Stimulated activated CD8-positive, alpha-beta memory T cell treated with anti-CD3 and anti-CD28 coated beads, Interleukin-4, amount 100 ng/mL, for 48 hours (primary cell): Measurements from ENCODE around the gene CREB3.

Source experiments
- DNase-seq: peaks from one replicate; pipeline ENCODE4 v3.0.0-alpha.2; 2020

The CREB3 gene

DNA sequence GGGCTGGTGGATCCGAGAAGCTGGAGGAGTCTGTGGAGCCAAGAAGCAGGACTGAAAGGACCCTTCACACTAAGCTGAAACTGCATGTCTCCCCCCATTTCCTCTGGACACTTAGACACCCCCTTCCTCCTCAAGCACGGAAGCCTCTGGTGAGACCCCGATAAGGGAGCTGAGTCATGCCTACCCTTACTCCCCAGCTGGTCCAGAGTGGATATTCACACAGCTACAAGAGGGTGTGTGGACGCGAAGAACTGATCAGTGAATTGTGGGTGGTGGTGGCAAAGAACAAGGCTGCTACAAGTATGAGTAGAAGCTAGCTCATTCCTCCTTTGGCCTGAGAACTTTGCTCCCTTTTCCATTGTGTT is 4.8 kb upstream of the CREB3 start:
- DNase-seq = no peak

DNA sequence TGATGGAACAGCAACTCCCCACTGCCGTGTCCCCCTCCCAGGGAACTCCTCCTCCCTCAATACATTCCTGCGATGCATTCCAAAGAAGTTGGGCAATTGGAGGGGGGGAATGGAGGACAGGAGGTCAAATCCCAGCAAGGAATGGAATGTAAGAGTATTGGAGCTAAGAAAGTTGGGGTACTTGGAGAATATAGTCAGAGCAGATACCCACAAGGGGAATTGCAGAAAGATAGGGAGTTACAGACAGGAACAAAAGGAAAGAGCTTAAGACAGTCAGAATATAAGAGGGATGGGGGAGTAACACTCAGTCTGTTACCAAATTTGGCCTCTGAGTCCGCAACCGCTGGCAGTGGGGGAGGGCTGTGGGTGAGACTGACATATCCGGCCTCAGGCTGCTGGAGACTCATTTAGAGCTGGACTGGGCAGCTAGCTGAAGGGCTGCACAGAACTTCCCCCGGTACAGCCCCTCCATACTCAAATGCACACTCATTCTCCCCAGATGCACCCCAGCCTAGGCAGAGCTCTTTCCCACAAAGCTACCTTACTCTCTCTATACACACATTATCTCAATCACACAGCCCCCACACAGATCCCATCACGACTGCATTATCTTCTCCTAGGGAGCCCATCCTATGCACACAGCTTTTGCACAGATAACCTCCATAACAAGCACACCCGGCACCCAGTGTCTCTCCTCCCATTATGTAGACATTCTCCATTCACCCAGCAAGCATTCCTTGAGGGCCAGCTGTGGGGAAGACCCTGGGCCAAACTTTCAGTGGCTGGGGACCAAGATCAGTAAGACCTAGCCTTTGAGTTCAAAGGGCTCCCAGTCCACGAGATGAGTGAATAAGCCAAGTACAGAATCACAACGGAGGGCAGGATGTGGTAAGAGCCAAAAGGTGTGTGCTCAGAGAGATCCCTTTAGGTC is 4.2 kb upstream of the CREB3 start:
- peak; percentile 75 for DNase-seq

DNA sequence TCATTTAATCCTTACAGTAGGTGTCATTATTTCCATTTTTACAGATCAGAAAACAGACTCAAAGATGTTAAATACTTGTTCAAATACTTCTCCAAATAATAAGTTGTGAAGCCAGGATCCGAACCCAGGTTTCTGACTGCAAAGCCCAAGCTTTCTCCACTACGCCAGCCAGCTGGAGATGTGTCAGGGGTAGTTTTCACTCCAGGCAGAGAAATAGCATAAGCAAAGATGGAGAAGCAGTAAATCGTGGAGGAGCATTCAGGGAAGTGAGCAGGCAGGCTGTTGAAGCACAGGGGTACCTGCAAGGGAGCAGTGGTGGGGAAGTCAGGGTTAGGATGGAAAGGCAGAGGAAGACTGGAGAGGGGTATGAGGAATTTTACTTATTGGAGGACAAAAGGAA is 3.4 kb upstream of the CREB3 start:
- no peak for DNase-seq

DNA sequence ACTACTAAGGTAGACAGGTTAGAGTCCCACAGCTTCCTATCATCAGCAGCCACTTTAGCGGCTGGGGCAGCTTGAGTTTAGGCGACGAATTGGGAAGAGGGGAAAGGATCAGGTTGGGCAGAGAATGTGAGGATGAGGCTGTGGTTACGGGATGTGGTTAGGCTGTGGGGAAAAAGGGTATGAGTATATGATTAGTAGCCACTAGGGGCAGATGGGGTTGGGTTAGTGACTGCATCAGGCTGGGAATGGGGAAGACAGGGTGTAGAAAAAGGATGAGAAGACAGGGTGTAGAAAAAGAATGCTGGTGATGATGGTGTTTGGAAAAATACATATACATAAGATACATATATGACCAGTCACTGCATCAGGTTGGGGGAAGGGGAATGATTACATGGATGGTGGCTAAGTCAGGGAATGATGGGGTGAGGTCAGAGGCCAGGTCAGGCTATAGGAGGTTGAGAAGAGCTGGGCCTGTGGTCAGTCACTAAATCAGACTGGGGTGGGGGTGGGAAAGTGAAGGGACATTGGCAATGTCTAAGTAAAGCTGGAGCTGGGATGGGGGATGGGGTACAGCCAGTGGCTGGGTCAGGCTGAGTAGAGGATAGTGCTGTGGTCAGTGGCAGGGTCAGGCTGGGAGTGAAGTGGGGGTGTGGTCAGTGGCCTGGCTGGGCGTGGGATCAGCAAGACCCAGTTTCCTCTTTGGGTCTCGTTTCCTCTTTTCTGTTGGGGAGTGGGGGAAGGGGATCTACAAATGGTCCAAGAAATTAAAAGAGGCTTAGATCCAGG is 2.6 kb upstream of the CREB3 start:
- peak; percentile 41 for DNase-seq

DNA sequence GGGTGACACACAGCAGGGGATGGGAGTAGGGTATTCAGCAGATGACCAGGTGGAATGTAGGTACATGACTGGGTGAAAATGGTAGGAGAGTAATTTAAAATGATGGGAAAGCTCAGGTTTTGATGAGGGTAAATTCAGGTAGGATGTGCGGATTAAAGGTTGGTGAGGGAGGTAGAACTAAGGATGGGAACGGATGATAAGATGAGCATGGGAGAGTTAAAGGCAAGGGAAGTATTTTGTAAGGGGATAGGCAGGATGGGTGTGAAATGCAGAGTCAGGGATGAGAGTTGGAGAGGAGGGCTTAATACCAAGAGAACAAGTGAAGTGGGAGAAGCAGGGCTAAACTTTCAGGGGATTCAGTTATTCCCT is 2.0 kb upstream of the CREB3 start:
- DNase-seq = no peak

DNA sequence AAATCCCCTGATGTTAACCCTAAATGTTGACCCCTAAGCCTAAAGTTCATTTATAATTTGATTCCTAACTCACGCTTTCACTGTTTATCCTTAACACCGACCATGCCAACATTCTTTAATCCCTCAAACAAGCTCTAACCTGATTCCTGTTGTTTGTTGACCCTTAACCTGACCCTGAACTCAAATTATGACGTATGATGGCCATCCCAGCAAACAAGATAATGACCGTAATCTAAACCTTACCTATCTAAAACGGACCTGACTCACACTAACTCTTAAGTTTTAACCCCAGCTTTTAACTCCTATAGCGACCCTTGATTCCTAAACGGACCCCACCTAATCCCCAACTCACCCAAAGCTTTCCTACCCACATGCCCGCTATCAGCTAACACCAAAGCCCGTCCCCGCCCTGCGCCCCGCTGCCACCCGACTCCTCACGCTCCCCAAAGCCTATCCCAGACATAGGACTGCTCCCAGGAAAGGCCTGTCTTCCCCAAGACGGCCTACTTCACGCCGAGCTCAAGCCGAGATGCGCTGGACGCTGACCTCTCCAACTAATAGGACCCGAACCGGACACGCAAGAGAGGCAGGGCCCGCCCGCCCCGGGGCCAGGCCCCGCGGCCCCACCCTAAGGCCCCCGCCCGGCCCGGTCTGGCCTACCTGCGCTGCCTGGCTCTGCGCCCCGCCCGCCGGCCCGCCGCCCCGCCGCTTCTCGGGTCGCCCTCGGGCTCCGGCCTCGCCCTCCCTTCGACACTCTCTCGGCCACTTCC is 866 bp upstream of the CREB3 start:
- no peak for DNase-seq

DNA sequence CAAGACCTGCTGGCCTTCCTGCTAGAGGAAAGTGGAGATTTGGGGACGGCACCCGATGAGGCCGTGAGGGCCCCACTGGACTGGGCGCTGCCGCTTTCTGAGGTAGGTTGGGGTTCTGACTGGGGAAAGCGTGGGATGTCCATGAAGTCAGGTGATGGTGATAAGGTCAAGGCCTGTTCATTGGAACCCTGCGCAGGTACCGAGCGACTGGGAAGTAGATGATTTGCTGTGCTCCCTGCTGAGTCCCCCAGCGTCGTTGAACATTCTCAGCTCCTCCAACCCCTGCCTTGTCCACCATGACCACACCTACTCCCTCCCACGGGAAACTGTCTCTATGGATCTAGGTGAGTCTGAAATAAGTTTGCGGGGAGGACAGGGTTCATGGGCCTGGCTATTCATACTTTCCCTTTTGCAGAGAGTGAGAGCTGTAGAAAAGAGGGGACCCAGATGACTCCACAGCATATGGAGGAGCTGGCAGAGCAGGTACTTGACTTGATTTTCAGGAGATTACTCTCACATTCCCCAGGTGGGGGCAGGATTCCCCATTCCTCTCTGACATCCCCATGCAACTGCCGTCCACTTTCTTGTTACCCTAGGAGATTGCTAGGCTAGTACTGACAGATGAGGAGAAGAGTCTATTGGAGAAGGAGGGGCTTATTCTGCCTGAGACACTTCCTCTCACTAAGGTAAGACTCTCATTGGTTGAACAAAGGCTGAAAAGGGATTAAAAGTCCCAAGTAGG is 505 bp downstream of the CREB3 start:
- DNase-seq = peak; percentile 61

DNA sequence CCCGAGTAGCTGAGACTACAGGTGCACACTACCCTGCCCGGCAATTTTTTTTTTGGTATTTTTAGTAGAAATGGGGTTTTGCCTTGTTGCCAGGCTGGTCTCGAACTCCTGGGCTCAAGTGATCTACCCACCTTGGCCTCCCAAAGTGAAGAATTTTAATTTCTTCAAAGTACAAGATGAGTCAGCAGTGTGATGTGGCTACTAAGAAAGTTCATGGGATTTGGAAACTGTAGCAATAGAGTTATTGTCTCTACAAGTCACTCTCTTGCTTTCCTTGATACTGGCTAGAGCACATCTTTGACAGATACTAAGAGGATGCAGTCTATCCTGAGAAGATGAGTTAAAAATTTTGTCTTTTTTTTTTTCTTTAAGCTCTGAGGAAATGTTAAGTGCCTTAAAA is 1.6 kb downstream of the CREB3 start:
- DNase-seq = no peak

DNA sequence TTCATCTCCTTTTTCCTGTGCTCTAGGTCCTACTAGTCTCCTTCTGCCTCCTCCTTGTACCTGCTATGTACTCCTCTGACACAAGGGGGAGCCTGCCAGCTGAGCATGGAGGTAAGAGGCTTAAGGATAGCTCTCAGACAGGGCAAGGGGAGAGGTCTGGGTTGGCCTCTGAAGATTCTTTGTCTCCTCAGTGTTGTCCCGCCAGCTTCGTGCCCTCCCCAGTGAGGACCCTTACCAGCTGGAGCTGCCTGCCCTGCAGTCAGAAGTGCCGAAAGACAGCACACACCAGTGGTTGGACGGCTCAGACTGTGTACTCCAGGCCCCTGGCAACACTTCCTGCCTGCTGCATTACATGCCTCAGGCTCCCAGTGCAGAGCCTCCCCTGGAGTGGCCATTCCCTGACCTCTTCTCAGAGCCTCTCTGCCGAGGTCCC is 3.8 kb downstream of the CREB3 start:
- peak; percentile 69 for DNase-seq

DNA sequence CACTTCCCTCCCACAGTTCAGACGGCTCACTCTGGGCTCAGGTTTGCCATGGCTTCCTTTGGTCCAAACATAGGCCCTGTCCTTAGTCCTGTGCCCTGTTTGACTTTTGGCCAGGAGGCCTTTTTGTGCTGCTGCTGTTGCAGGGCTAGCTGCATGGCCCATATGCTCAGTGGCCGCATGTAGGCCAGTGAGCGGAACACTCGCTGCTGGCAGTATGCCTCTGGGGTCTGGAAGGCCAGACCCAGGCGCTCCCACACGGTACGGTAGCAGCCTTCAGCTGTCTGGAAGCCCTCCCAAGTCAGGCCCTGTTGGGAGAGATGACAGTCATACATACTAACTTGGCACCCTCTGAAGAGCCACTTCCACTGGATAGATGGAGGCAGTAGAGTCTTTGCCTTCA is 4.7 kb downstream of the CREB3 start:
- no peak for DNase-seq

DNA sequence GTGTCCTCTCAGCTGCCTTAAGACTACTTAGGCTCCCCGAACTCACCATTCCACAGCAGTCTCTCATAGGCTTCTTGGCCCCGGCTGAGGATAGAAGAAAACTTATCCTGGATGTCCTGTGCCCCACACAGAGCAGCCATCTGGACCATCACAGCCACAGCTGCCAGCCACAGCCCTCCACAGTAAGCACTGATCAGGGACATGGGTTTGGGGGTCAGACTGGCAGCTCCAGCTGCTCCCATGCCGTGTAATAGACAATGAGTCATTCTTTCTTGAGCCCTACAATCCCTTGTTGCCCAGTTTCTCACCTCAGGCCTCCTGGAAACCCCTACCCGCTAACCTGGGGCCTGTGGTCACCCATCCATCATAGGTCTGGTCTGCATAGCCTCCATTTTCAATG is 5.7 kb downstream of the CREB3 start:
- no peak for DNase-seq

DNA sequence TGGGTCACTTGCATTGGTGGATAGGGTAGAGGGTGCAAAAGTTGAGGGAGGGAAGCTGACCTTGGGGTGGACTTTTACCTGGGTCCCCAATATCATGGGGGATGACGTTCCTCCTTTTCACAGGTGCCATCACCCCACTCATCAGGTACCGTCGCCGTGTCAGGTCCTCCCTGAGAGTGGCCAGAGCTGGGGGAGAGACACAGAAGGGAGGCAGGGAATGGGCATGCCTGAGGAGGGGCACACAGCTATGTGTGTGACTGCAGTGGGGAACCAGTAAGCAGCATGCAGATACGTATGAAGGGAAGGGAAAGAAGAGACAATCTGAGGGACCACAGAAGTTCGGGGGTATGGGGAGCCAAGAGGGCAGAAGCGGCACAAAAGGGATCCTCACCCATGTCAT is 6.5 kb downstream of the CREB3 start:
- no peak for DNase-seq

DNA sequence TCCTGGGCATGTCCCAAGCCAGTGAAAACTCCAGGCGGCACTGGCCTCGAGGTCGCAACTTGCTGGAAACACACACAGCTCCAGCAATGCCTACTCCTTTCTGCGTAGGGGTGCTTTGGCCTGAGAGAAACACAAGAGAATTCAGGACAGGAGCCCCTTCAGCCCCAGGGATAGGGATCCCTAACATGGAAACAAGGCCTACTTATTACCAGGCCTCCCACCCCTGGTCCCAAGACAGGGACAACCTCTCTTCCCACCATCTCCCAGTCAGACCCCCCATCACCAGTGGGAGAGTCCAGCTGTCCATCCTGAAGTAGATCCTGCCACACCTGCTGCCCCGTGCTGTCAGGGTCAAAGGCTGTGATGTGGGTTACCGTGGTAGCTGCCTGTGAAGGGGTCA is 7.8 kb downstream of the CREB3 start:
- DNase-seq = no peak

DNA sequence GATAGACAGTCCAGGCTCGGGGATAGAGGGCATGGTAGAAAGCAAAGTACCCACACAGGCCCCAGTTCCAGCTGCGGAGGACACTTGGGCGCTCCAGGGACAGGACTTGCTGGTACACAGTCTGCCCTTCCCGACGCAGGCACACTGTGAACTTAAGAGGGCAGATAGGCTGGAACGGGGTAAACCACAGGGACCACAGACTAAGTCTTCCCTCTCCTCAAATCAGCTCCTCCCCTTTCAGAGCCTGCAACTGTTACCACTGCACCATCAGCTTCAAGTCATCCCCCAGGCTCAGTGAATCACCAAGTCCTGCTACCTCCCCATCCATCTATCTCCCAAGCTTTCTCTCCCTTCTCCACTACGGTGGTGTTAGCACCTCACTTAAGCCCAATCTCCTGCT is 9.3 kb downstream of the CREB3 start:
- DNase-seq = no peak

DNA sequence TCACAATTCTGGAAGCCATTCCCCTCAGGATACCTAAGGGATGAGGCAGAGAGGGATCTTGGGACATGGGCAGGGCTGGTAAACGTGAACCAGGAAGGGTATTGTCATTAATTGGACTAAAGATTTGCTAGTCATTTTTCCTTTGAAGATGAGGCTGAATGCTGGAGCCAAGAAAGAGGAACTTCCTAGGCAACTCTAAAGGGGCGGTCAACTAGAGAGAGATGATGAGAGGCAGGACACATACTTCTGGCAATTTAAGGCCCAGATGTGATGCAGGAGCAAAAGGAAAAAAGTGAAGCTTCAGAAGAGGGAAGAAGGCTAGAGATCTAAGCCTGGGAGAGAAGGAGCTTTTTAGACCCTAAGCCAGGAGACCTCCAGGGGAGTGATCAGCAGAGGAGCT is 11.0 kb downstream of the CREB3 start:
- no peak for DNase-seq

DNA sequence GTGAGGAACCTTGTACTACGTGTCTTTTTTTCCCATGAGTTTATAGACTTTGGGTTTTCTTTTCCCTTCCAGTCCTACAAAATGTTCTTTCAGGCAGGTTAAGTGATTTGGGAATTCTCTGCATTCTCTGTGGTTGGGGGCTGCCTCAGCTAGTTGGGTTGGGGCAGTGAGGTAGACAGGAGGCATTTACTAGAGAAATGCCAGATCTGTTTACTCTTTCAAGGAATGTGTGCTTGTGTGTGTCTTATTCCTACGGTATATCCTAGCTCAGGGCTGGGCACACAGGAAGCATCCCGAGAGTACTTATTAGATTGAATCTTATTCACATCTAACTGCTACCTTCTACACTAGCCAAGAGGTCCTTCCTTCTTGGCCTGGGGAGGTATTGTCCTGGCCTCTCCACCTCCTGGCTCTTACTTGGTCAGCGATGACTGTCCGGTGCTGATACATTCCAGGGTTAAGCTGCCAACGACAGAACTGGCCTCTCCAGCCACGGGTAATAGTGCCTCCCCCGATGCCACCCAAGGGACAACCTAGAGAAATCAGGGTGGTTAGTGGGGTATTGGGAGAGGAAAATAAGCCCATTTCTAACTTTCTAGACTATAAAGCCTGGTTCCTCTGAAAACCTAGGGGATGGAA is 11.5 kb downstream of the CREB3 start:
- DNase-seq = no peak

DNA sequence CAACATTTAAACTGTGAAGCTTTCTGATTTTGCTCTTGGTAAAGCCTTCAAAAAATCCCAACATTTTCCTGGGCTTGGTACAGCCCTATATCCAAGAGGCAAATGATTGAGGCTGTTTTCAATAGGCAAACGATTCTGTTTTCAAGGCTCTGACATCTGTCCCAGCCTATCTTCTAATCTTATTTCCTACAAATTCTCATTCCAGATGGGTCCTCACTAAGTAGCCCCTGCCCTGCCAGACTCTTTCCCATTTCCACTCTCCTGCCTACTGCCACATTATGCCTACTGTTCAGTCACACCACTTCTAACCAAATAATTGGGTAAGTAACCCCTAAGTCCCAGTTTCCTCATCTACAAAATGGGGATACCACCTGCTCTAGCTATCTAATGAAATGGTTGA is 13.1 kb downstream of the CREB3 start:
- no peak for DNase-seq

DNA sequence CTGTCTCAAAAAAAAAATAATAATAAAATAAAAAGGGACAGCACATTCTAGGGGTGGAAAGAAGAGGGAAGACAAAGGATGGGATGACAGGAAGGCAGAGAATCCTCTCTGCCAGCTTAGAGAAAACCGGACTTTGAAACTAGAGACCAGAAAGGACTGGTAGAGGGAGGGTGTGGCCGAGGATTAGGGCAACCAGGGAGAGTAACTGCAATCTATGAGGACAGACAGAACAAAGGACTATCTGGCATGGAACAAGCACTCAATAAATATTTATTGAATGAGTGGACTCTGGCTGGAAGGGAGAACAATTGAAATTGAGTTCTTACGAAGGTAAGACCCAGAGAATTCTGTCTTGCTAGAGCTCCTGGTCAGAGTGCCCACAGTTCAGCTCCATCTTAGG is 14.1 kb downstream of the CREB3 start:
- no peak for DNase-seq

DNA sequence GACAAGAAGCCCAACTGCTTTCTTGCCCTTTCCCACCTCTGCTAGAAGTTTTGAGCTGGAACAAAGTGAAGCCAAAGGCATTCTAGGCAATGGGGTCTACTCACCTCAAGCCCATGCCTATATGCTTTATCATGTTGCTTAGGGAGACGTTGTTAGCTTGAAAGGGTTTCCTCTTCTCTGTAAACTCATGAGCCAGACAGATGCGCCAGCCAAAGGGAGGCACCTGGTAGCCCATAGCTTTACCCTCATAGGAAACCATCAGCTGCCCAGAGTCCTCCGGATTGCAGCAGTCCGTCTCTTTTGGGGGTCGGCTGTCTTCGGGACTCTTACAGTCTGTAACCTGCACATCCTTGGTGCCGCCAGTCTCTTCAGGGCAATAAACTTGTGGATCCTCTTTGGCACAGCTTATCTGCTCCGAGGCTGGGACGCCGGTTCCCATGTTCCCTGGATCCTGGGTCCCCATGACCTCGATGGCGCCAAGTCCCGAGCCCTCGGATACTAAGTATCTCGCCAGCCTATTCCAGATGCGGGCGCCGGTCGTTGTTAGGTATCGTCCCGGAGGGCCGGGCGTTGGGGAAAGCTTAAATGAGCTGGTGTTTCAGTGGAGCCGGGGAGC is 15.9 kb downstream of the CREB3 start:
- DNase-seq = no peak

DNA sequence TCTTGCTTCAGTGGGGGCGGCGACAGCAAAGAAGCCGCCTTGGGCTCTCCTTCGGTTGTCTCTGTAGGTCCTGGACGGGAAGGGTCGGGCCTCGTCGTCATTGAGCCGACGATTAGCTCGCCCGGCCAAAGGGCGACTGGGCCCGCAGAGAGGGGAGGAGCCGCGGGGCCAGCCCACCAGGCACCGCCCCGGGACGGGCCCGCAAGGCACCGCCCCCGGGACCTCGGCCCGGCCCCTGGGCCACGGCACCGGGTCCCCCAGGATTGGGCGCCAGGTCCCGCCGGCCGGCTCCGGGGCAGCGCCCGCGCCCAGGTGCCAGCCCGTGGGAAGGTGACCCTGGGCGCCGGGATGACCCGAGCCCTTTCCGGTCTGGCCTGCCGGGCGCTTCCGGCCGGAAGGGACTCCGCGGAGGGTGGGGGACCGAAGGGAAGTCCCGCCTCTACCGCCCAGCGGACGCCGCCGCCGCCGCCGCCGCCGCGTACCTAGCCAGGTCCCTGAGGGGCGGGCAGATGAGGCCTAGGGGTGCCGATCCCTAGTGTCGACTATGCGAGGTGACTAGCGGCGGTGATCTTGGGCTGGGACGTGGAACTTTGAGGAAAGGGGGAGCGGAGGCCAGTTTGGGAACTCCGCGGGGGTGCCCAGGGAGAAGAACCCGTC is 16.5 kb downstream of the CREB3 start, which contains the start of the genes GBA2 and RGP1:
TSS of gene GBA2 (minus strand) at position 371 of the 657 bp plus-strand sequence. CDS start 524 bp downstream, outside the sequence.
TSS of gene RGP1 (plus strand) at position 430 of the 657 bp plus-strand sequence. CDS start 469 bp downstream, outside the sequence.
- peak; percentile 83 for DNase-seq
